Chondrocyte (in vitro differentiated cells): ENCODE data around the gene NHLH1. TPM values are rescaled to one million over a fixed set of nuclear protein-coding genes. Genes with fewer than 3 reads are reported as not detected.

ENCODE experiments used
- DNase-seq: peaks from one replicate; pipeline ENCODE4 v3.0.0; 2021; ENCODE audit warnings: mixed read lengths, low spot score
- H3K27ac Mint-ChIP-seq: one replicate; pipeline ENCODE4 v1.8.0; 2021; ENCODE audit warnings: mild to moderate bottlenecking, moderate library complexity, mixed read lengths; ENCODE audit not compliant: unreplicated experiment
- H3K27me3 Mint-ChIP-seq: 2 replicates; pipeline ENCODE4 v1.8.0; 2021; ENCODE audit warnings: low read depth, mixed read lengths
- H3K36me3 Mint-ChIP-seq: 2 replicates; pipeline ENCODE4 v1.8.0; 2021; ENCODE audit warnings: low read depth, mixed read lengths
- H3K4me1 Mint-ChIP-seq: 2 replicates; pipeline ENCODE4 v1.8.0; 2021; ENCODE audit warnings: low read depth, mild to moderate bottlenecking, mixed read lengths
- H3K4me3 Mint-ChIP-seq: one replicate; pipeline ENCODE4 v1.8.0; 2021; ENCODE audit warnings: mild to moderate bottlenecking, moderate library complexity, mixed read lengths; ENCODE audit not compliant: unreplicated experiment
- H3K9me3 Mint-ChIP-seq: 2 replicates; pipeline ENCODE4 v1.8.0; 2021; ENCODE audit warnings: low read depth, mixed read lengths
- CTCF ChIP-seq: fragments of 200-600 bp; sonication (generic); IDR thresholded peaks from 2 replicates; pipeline ENCODE4 v1.5.0; 2021; ENCODE audit warnings: antibody characterized with exemption, mild to moderate bottlenecking, moderate library complexity
- total RNA-seq: library from RNA; stranded (reverse); gene quantifications from 3 replicates; pipeline ENCODE4 v1.2.1, GENCODE V29; 2021

The NHLH1 gene
- total RNA-seq, 1 donor from 2014 or later = 0.17 TPM

GRCh38 chr1:160367516-160367900 lies 637 bp downstream of the NHLH1 start:
- H3K27ac Mint-ChIP-seq = no peak overlapping the region
- peaks cover 2% of the 10 kb centered on the region for H3K4me1 Mint-ChIP-seq
- H3K36me3 Mint-ChIP-seq = no peaks in the 10 kb centered on the region
- TF ChIP-seq CTCF = no peak
- H3K27me3 Mint-ChIP-seq = peaks cover 8% of the 10 kb centered on the region
- no peak overlapping the region for H3K4me3 Mint-ChIP-seq
- no peaks in the 10 kb centered on the region for H3K9me3 Mint-ChIP-seq
- no peak for DNase-seq

- no peak overlapping the region for H3K27ac Mint-ChIP-seq
Measured at GRCh38 chr1:160367934-160368923, 1.4 kb downstream of the NHLH1 start.

GRCh38 chr1:160369087-160369486 lies 2.2 kb downstream of the NHLH1 start:
- Mint-ChIP-seq H3K4me3 (no peak overlapping the region), H3K27me3 (peaks cover 8% of the 10 kb centered on the region), H3K4me1 (no peaks in the 10 kb centered on the region), H3K9me3 (no peaks in the 10 kb centered on the region), H3K27ac (no peak overlapping the region), H3K36me3 (no peaks in the 10 kb centered on the region)
- no peak for DNase-seq
- no peak for TF ChIP-seq CTCF

More at GRCh38 chr1:160367934-160368923, 1.4 kb downstream of the NHLH1 start:
- H3K4me1 Mint-ChIP-seq = no peaks in the 10 kb centered on the region
- TF ChIP-seq CTCF = no peak
- DNase-seq = no peak
- no peak overlapping the region for H3K4me3 Mint-ChIP-seq
- peaks cover 8% of the 10 kb centered on the region for H3K27me3 Mint-ChIP-seq
- H3K36me3 Mint-ChIP-seq = no peaks in the 10 kb centered on the region
- no peaks in the 10 kb centered on the region for H3K9me3 Mint-ChIP-seq

GRCh38 chr1:160370561-160371345 lies 3.9 kb downstream of the NHLH1 start:
- TF ChIP-seq CTCF = no peak
- Mint-ChIP-seq H3K4me1 (peaks cover 3% of the 10 kb centered on the region), H3K27me3 (peaks cover 8% of the 10 kb centered on the region), H3K4me3 (no peak overlapping the region), H3K9me3 (no peaks in the 10 kb centered on the region), H3K36me3 (no peaks in the 10 kb centered on the region), H3K27ac (no peak overlapping the region)
- no peak for DNase-seq

GRCh38 chr1:160371346-160371631 lies 4.4 kb downstream of the NHLH1 start:
- H3K27ac Mint-ChIP-seq = no peak overlapping the region
- H3K4me1 Mint-ChIP-seq = peaks cover 8% of the 10 kb centered on the region
- H3K36me3 Mint-ChIP-seq = no peaks in the 10 kb centered on the region
- H3K4me3 Mint-ChIP-seq = no peak overlapping the region
- no peak for DNase-seq
- TF ChIP-seq CTCF = no peak
- peaks cover 8% of the 10 kb centered on the region for H3K27me3 Mint-ChIP-seq
- no peaks in the 10 kb centered on the region for H3K9me3 Mint-ChIP-seq
